Measurements from ENCODE around the gene LRRK1. TPM values are rescaled to one million over a fixed set of nuclear protein-coding genes. Genes with fewer than 3 reads are reported as not detected.

LRRK1 gene
- total and polyA plus RNA-seq, 2 experiments from 2014 or later, result 2.6 to 4.5 TPM

- Histone ChIP-seq H4K20me1 (replicated peaks; ENCODE audit: insufficient read depth) (no peaks in the 10 kb centered on the region), H3K4me3 (no peak overlapping the region), H3K27me3 (ENCODE audit: insufficient read depth) (no peaks in the 10 kb centered on the region), H3F3A (replicated peaks; ENCODE audit: low read depth) (no peaks in the 10 kb centered on the region), H3K27ac (ENCODE audit: low read depth) (no peak overlapping the region), H3K79me2 (replicated peaks; ENCODE audit: insufficient read depth) (no peaks in the 10 kb centered on the region), H3K9me2 (ENCODE audit: insufficient read depth) (no peaks in the 10 kb centered on the region), H2AFZ (no peak overlapping the region), H3K36me3 (ENCODE audit: insufficient read depth) (no peaks in the 10 kb centered on the region), H3K4me1 (ENCODE audit: insufficient read depth) (no peaks in the 10 kb centered on the region; the same call in 1 of the 2 replicates), H3K4me2 (no peak overlapping the region)
- Mint-ChIP-seq H3K27me3 (ENCODE audit: insufficient read depth, low read depth, poor library complexity) (peaks cover 8% of the 10 kb centered on the region), H3K27ac (no peak overlapping the region), H3K9me3 (no peaks in the 10 kb centered on the region), H3K36me3 (ENCODE audit: low read depth) (no peaks in the 10 kb centered on the region), H3K4me3 (no peak overlapping the region), H3K4me1 (peaks cover 24% of the 10 kb centered on the region)
- no peak for ATAC-seq
- DNase-seq (ENCODE audit: low spot score), result no peak
- TF ChIP-seq EZH2phosphoT487 (IDR thresholded peaks at IDR 0.05; ENCODE audit: unreplicated experiment) (no peak), POLR2AphosphoS5 (IDR thresholded peaks at IDR 0.05; ENCODE audit: low read depth) (no peak), CREB1 (CRISPR knock-in tag; IDR thresholded peaks at IDR 0.05; ENCODE audit: low read depth) (no peak), REST (IDR thresholded peaks at IDR 0.05; ENCODE audit: unreplicated experiment) (no peak), ZNF114 (CRISPR knock-in tag; IDR thresholded peaks at IDR 0.05) (no peak), ETS1 (IDR thresholded peaks at IDR 0.05) (no peak), NANOG (IDR thresholded peaks at IDR 0.05; ENCODE audit: borderline replicate concordance) (no peak), ZNF331 (CRISPR knock-in tag; IDR thresholded peaks at IDR 0.05; ENCODE audit: low read depth) (no peak), CTCF (conservative IDR thresholded peaks at IDR 0.05; ENCODE audit: low read depth in 2 of 2) (no peak), ZNF462 (CRISPR knock-in tag; IDR thresholded peaks at IDR 0.05) (no peak), JUNB (IDR thresholded peaks at IDR 0.05; ENCODE audit: unreplicated experiment) (no peak), STAT1 (IDR thresholded peaks at IDR 0.05; ENCODE audit: unreplicated experiment) (no peak)
Observed at GRCh38 chr15:100895721-100896120, 23.4 kb upstream of the LRRK1 start.

Measured in GM23338 (cell line).